ENCODE results near the gene PPP1R9A.

DNA sequence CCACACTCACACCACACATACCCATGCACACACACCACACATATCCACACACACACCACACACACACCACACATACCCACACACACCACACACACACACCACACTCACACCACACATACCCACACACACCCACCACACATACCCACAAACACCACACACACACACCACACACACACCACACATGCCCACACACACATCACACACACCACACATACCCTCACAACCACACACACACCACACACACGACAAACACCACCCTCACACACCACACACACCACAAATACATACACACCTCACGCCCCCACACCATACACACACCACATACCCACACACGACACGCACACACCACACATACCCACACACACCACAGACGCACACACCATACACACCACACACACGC lies 297.2 kb downstream of the PPP1R9A start:
- TF ChIP-seq, protein P1, sequence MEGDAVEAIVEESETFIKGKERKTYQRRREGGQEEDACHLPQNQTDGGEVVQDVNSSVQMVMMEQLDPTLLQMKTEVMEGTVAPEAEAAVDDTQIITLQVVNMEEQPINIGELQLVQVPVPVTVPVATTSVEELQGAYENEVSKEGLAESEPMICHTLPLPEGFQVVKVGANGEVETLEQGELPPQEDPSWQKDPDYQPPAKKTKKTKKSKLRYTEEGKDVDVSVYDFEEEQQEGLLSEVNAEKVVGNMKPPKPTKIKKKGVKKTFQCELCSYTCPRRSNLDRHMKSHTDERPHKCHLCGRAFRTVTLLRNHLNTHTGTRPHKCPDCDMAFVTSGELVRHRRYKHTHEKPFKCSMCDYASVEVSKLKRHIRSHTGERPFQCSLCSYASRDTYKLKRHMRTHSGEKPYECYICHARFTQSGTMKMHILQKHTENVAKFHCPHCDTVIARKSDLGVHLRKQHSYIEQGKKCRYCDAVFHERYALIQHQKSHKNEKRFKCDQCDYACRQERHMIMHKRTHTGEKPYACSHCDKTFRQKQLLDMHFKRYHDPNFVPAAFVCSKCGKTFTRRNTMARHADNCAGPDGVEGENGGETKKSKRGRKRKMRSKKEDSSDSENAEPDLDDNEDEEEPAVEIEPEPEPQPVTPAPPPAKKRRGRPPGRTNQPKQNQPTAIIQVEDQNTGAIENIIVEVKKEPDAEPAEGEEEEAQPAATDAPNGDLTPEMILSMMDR (IDR thresholded peaks at IDR 0.05), result no peak
- no peak for TF ChIP-seq POLR2AphosphoS5 (IDR thresholded peaks at IDR 0.05)

All from sigmoid colon (tissue), 4 donors.